HEK293 (cell line): ENCODE data around the gene GTF2IRD1.

ENCODE experiments used
- ZNF223 ChIP-seq: fragments of 450-650 bp; formaldehyde crosslinking; IDR thresholded peaks from 2 replicates; pipeline ENCODE4 v1.5.1; 2016; ENCODE audit warnings: missing biosample characterization, missing genetic modification characterization
- TF ChIP-seq, protein P1 (sequence below): fragments of 450-650 bp; formaldehyde crosslinking; IDR thresholded peaks from 2 replicates; pipeline ENCODE4 v1.5.1; 2016; ENCODE audit warnings: missing biosample characterization, missing genetic modification characterization
- TF ChIP-seq, protein P2 (sequence below): fragments of 450-650 bp; formaldehyde crosslinking; conservative IDR thresholded peaks from 2 replicates; pipeline ENCODE4 v1.5.1; 2016; ENCODE audit warnings: low read depth, missing biosample characterization, missing genetic modification characterization
- TF ChIP-seq, protein P3 (sequence below): fragments of 450-650 bp; formaldehyde crosslinking; IDR thresholded peaks from 2 replicates; pipeline ENCODE4 v1.5.1; 2016; ENCODE audit warnings: missing biosample characterization, missing genetic modification characterization
- TF ChIP-seq, protein P4 (sequence below): fragments of 450-650 bp; formaldehyde crosslinking; IDR thresholded peaks from 2 replicates; pipeline ENCODE4 v1.5.1; 2016; ENCODE audit warnings: missing biosample characterization, missing genetic modification characterization

DNA sequence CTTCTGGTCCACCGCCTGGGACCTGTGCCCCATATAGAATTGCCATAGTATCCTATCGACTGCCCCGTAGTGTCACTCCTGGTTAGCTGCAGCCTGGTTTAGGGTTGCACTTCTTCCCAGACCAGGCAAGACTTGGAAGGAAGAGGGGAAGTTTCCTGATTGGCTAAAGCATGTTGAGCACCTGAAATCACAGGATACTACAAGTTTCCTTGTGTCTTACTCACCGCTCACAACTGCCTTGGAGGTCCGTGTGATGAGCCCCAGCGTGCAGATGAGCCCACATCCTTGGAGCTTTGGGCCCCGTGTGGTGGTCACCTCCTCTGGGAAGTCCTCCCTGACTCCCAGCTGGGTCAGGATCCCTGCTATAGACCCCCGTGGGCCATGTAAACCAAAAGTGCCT, 129.9 kb downstream of the GTF2IRD1 start:
- TF ChIP-seq, protein P1, sequence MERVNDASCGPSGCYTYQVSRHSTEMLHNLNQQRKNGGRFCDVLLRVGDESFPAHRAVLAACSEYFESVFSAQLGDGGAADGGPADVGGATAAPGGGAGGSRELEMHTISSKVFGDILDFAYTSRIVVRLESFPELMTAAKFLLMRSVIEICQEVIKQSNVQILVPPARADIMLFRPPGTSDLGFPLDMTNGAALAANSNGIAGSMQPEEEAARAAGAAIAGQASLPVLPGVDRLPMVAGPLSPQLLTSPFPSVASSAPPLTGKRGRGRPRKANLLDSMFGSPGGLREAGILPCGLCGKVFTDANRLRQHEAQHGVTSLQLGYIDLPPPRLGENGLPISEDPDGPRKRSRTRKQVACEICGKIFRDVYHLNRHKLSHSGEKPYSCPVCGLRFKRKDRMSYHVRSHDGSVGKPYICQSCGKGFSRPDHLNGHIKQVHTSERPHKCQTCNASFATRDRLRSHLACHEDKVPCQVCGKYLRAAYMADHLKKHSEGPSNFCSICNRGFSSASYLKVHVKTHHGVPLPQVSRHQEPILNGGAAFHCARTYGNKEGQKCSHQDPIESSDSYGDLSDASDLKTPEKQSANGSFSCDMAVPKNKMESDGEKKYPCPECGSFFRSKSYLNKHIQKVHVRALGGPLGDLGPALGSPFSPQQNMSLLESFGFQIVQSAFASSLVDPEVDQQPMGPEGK, result no peak
- TF ChIP-seq, protein P2, sequence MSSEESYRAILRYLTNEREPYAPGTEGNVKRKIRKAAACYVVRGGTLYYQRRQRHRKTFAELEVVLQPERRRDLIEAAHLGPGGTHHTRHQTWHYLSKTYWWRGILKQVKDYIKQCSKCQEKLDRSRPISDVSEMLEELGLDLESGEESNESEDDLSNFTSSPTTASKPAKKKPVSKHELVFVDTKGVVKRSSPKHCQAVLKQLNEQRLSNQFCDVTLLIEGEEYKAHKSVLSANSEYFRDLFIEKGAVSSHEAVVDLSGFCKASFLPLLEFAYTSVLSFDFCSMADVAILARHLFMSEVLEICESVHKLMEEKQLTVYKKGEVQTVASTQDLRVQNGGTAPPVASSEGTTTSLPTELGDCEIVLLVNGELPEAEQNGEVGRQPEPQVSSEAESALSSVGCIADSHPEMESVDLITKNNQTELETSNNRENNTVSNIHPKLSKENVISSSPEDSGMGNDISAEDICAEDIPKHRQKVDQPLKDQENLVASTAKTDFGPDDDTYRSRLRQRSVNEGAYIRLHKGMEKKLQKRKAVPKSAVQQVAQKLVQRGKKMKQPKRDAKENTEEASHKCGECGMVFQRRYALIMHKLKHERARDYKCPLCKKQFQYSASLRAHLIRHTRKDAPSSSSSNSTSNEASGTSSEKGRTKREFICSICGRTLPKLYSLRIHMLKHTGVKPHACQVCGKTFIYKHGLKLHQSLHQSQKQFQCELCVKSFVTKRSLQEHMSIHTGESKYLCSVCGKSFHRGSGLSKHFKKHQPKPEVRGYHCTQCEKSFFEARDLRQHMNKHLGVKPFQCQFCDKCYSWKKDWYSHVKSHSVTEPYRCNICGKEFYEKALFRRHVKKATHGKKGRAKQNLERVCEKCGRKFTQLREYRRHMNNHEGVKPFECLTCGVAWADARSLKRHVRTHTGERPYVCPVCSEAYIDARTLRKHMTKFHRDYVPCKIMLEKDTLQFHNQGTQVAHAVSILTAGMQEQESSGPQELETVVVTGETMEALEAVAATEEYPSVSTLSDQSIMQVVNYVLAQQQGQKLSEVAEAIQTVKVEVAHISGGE (tag by site-specific recombination), result no peak
- TF ChIP-seq, protein P3, sequence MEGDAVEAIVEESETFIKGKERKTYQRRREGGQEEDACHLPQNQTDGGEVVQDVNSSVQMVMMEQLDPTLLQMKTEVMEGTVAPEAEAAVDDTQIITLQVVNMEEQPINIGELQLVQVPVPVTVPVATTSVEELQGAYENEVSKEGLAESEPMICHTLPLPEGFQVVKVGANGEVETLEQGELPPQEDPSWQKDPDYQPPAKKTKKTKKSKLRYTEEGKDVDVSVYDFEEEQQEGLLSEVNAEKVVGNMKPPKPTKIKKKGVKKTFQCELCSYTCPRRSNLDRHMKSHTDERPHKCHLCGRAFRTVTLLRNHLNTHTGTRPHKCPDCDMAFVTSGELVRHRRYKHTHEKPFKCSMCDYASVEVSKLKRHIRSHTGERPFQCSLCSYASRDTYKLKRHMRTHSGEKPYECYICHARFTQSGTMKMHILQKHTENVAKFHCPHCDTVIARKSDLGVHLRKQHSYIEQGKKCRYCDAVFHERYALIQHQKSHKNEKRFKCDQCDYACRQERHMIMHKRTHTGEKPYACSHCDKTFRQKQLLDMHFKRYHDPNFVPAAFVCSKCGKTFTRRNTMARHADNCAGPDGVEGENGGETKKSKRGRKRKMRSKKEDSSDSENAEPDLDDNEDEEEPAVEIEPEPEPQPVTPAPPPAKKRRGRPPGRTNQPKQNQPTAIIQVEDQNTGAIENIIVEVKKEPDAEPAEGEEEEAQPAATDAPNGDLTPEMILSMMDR (tag by site-specific recombination), result no peak
- TF ChIP-seq, protein P4, sequence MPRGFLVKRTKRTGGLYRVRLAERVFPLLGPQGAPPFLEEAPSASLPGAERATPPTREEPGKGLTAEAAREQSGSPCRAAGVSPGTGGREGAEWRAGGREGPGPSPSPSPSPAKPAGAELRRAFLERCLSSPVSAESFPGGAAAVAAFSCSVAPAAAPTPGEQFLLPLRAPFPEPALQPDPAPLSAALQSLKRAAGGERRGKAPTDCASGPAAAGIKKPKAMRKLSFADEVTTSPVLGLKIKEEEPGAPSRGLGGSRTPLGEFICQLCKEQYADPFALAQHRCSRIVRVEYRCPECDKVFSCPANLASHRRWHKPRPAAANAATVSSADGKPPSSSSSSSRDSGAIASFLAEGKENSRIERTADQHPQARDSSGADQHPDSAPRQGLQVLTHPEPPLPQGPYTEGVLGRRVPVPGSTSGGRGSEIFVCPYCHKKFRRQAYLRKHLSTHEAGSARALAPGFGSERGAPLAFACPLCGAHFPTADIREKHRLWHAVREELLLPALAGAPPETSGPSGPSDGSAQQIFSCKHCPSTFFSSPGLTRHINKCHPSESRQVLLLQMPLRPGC (tag by site-specific recombination), result no peak
- no peak for TF ChIP-seq ZNF223 (tag by site-specific recombination)
